Kidney (tissue), 14 donors: ENCODE results near the gene PTGES3. TPM values are rescaled to one million over a fixed set of nuclear protein-coding genes. Genes with fewer than 3 reads are reported as not detected.

ENCODE experiments used
- DNase-seq, 5 donors: peaks; one replicate each; pipeline ENCODE4 v3.0.0-alpha.2; 2013 to 2020
- FAIRE-seq: peaks from 2 replicates; lab custom pipeline; 2012; peaks lifted over from hg19 to GRCh38; lab: Jason Lieb, UNC
- H3K27ac ChIP-seq, 2 donors: one replicate each; pipeline ENCODE4 v1.7.0; 2013; ENCODE audit warnings: low read depth in 2 of 2, low read length in 2 of 2, inconsistent platforms in 1 of 2
- H3K27me3 ChIP-seq: one replicate; pipeline ENCODE4 v1.7.1; 2013; ENCODE audit warnings: low read length, inconsistent platforms; ENCODE audit not compliant: control insufficient read depth, insufficient read depth
- H3K36me3 ChIP-seq, 3 donors: one replicate each; pipeline versions ENCODE4 v1.7.0 to v1.7.1; 2013; ENCODE audit warnings: low read length in 3 of 3, control low read depth in 1 of 3, inconsistent platforms in 1 of 3; ENCODE audit not compliant: insufficient read depth in 3 of 3, control insufficient read depth in 2 of 3
- H3K4me1 ChIP-seq, 3 donors: one replicate each; pipeline versions ENCODE4 v1.7.0 to v1.7.1; 2013; ENCODE audit warnings: low read length in 3 of 3, inconsistent platforms in 1 of 3, low read depth in 1 of 3; ENCODE audit not compliant: control insufficient read depth in 2 of 3, insufficient read depth in 2 of 3
- H3K4me3 ChIP-seq, 3 donors: one replicate each; pipeline versions ENCODE4 v1.7.0 to v1.8.1; 2013; ENCODE audit warnings: low read length in 3 of 3, control low read depth in 1 of 3, inconsistent platforms in 1 of 3
- H3K9ac ChIP-seq, 3 donors: one replicate each; pipeline versions ENCODE4 v1.7.0 to v1.7.1; 2013; ENCODE audit warnings: low read length in 3 of 3, control low read depth in 1 of 3, inconsistent platforms in 1 of 3
- H3K9me3 ChIP-seq, 3 donors: one replicate each; pipeline versions ENCODE4 v1.7.0 to v1.7.1; 2013; ENCODE audit warnings: low read length in 3 of 3, control low read depth in 1 of 3, inconsistent platforms in 1 of 3; ENCODE audit not compliant: control insufficient read depth in 2 of 3, insufficient read depth in 1 of 3
- CTCF ChIP-seq: IDR thresholded peaks from 3 replicates; pipeline ENCODE4 v1.5.1; 2012; ENCODE audit warnings: mild to moderate bottlenecking, moderate library complexity, borderline replicate concordance; ENCODE audit not compliant: insufficient read depth; ENCODE audit errors: extremely low read depth
- intact Hi-C: fragments of 100-400 bp; cut with DNase I; formaldehyde crosslinking; loops from one replicate; pipeline ENCODE4 v1.11.1; 2022
- polyA plus RNA-seq: library from polyadenylated mRNA; stranded (reverse); fragments of 350-450 nt; fragmentation: Illumina TruSeq; extraction: RNeasy Lipid Tissue Mini Kit (QIAGEN cat#74804); gene quantifications from one replicate; pipeline ENCODE4 v1.2.3, GENCODE V29; 2014; ENCODE audit warnings: low read depth, low replicate concordance; ENCODE audit not compliant: insufficient read depth
- total RNA-seq: library from RNA; stranded (reverse); fragmentation: NEBNext Ultra II Directional; extraction: Animal tissue kit (Norgen Biotek cat#: 25700); gene quantifications from one replicate; pipeline ENCODE4 v1.2.1, GENCODE V29; 2021
- donor health status: control.
- donor health status: control.
- donor health status: control.
- donor health status: control.
- donor health status: control.
- donor health status: DM: yes; HTN: yes; CAD: no.
- donor health status: Normal renal cell carcinoma (clear cell type).

PTGES3 gene
- total and polyA plus RNA-seq, 2 donors from 2014 or later: 186 to 207 TPM

GRCh38 chr12:56637621-56638020 lies 50.5 kb downstream of the PTGES3 start:
- Histone ChIP-seq H3K27ac (no peak overlapping the region), H3K4me1 (peaks cover 0 to 33% (median 17%) of the 10 kb centered on the region in 3 donors), H3K4me3 (no peak overlapping the region), H3K36me3 (peaks cover 16 to 34% (median 28%) of the 10 kb centered on the region in 3 donors), H3K9me3 (no peaks in the 10 kb centered on the region), H3K27me3 (no peaks in the 10 kb centered on the region), H3K9ac (no peak overlapping the region)
- intact Hi-C loops: no loop called here
- no peak for FAIRE-seq
- no peak for TF ChIP-seq CTCF
- no peak for DNase-seq

- FAIRE-seq (peak; percentile 92), DNase-seq (peak; percentile 99 to 100 (median 99))
- TF ChIP-seq CTCF: peak; percentile 65
- Histone ChIP-seq H3K9me3 (no peaks in the 10 kb centered on the region), H3K36me3 (peaks cover 12 to 27% (median 22%) of the 10 kb centered on the region in 3 donors), H3K9ac (peak overlapping the region in 2 of 3 donors; percentile 75 to 89), H3K4me3 (peak overlapping the region; percentile 56 to 88 (median 76)), H3K27ac (peak overlapping the region; percentile 89 to 97), H3K4me1 (peaks cover 0 to 33% (median 20%) of the 10 kb centered on the region in 3 donors), H3K27me3 (no peaks in the 10 kb centered on the region)
- intact Hi-C loops: no loop called here
Observed at GRCh38 chr12:56636675-56637540, 51.2 kb downstream of the PTGES3 start.

- peaks cover 12 to 27% (median 18%) of the 10 kb centered on the region in 3 donors for H3K36me3 ChIP-seq
- H3K27me3 ChIP-seq: no peaks in the 10 kb centered on the region
- peak; percentile 9 for TF ChIP-seq CTCF
- peak overlapping the region; percentile 89 to 97 for H3K27ac ChIP-seq
- H3K4me1 ChIP-seq: peaks cover 0 to 36% (median 20%) of the 10 kb centered on the region in 3 donors
- H3K9ac ChIP-seq: peak overlapping the region; percentile 75 to 89 (median 88)
- H3K9me3 ChIP-seq: no peaks in the 10 kb centered on the region
- H3K4me3 ChIP-seq: peak overlapping the region; percentile 56 to 88 (median 76)
- intact Hi-C loops: no loop called here
- DNase-seq (peak; percentile 89 to 96 (median 92)), FAIRE-seq (no peak)
Observed at GRCh38 chr12:56635806-56636674, 52.0 kb downstream of the PTGES3 start.
